GM12872 (cell line): ENCODE data around the gene GUCD1.

Experiments
- CTCF ChIP-seq: IDR thresholded peaks from 3 replicates; pipeline ENCODE4 v1.5.1; 2011; ENCODE audit warnings: low read depth, mild to moderate bottlenecking, low read length, moderate library complexity; ENCODE audit not compliant: insufficient read depth

GUCD1 gene

GRCh38 chr22:24589518-24590030 is 34.6 kb upstream of the GUCD1 start:
- no peak for TF ChIP-seq CTCF

- TF ChIP-seq CTCF, result no peak
Measured at GRCh38 chr22:24588757-24589481, 34.0 kb upstream of the GUCD1 start.

- no peak for TF ChIP-seq CTCF
Measured at GRCh38 chr22:24588381-24588756, 33.4 kb upstream of the GUCD1 start.

- no peak for TF ChIP-seq CTCF
Measured at GRCh38 chr22:24587948-24588347, 33.0 kb upstream of the GUCD1 start.

GRCh38 chr22:24587251-24587650 is 32.3 kb upstream of the GUCD1 start:
- TF ChIP-seq CTCF, result no peak

GRCh38 chr22:24585927-24586546 is 31.1 kb upstream of the GUCD1 start:
- no peak for TF ChIP-seq CTCF

- no peak for TF ChIP-seq CTCF
Measured at GRCh38 chr22:24585461-24585860, 30.5 kb upstream of the GUCD1 start.
